ENCODE data around the gene CPHXL.
A peak's percentile ranks its signal among the peaks of the same experiment; 100 is the strongest.

CPHXL gene

GRCh38 chr16:75742424-75743047 lies 16.2 kb upstream of the CPHXL start:
- TF ChIP-seq, protein P1, sequence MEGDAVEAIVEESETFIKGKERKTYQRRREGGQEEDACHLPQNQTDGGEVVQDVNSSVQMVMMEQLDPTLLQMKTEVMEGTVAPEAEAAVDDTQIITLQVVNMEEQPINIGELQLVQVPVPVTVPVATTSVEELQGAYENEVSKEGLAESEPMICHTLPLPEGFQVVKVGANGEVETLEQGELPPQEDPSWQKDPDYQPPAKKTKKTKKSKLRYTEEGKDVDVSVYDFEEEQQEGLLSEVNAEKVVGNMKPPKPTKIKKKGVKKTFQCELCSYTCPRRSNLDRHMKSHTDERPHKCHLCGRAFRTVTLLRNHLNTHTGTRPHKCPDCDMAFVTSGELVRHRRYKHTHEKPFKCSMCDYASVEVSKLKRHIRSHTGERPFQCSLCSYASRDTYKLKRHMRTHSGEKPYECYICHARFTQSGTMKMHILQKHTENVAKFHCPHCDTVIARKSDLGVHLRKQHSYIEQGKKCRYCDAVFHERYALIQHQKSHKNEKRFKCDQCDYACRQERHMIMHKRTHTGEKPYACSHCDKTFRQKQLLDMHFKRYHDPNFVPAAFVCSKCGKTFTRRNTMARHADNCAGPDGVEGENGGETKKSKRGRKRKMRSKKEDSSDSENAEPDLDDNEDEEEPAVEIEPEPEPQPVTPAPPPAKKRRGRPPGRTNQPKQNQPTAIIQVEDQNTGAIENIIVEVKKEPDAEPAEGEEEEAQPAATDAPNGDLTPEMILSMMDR (IDR thresholded peaks at IDR 0.05; ENCODE audit: low read depth, low read length), result no peak
- no peak for DNase-seq (ENCODE audit: extremely low read depth, low read depth)

DNA sequence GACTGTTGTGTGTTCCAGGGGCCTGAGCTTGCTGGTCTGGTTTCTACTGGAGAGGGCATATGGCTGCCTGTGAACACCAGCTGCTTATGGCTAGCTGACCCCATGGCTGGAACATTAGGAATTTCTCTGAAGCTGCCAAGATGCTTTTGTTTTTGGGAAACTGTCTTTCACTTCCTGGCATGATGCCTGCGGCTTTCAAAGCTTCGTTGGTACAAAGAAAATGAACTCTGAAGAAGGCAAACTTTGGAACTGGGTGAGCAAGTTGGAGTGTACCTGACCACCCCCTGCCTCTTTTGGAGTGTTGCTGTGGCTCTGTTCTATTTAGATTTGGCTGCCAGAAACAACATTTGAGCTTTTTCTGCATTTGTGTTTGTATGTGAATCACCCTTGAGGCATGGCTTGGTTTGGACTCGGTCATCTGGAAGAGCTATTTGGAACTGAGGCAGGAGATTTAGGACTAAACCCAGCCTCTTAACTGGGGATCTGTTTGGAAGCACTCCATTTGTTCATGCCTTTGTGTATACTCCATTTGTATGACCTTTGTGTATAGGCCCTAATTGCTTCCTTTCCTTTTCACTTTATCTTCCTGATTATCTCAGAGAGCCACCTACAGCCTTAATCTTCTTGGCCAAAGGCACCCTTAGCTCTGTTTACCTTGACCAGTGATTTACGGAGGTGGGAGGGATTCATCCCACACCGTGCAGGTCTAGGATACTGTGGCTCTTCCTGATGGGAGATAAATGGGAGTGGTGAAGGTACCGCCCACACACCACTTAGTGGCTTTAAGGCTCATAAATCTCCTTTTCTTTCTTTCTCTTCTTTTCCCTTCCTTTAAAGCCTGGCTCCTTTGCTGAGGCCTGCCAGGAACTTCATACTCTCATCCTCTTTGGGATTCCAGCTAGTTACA lies 7.3 kb upstream of the CPHXL start:
- TF ChIP-seq, protein P1 (IDR thresholded peaks at IDR 0.05; ENCODE audit: low read depth, low read length), result no peak
- peak; percentile 63 for DNase-seq (ENCODE audit: extremely low read depth, low read depth)

DNA sequence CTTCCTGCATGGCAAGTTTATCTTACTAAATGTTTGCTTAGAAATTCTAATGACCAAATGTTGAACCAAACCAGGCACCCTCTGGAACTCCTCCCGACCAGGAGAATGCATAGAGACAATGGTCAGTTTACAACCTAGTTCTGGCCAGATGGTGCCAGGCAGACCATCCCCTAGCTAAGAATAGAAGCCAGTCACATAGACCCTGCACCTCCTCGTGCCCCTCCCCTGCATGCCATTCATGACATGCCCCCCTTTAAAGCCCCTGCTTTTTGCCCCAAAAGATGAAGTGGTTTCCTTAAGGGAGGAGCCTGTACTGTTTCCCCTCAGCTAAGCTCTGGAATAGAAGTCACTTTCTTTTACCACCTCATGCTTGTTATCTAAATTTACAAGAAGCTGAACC lies 6.6 kb upstream of the CPHXL start:
- no peak for DNase-seq (ENCODE audit: extremely low read depth, low read depth)
- TF ChIP-seq, protein P1 (IDR thresholded peaks at IDR 0.05; ENCODE audit: low read depth, low read length), result no peak

GRCh38 chr16:75727221-75727620 lies 931 bp upstream of the CPHXL start:
- no peak for DNase-seq (ENCODE audit: extremely low read depth, low read depth)
- TF ChIP-seq, protein P1 (IDR thresholded peaks at IDR 0.05; ENCODE audit: low read depth, low read length), result no peak

DNA sequence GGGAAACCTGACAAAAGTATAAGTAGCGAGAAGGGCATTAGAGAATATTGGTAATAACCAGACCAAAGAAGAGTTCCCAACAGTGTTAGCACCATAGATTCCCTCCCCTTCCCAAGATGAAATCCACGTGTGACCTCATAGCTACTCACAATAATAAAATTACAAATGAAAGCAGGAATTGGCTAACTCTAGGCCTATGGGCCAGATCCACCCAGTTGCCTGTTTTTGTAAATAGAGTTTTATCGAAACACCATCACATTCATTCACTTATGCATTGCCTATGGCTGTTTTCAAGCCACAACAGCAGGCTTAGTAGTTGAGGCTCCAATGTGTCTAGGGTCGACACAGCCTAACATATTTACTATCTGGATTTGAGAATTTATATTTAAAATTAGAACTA lies 7.8 kb downstream of the CPHXL start:
- TF ChIP-seq, protein P1 (IDR thresholded peaks at IDR 0.05; ENCODE audit: low read depth, low read length), result no peak
- DNase-seq (ENCODE audit: extremely low read depth, low read depth), result no peak

GRCh38 chr16:75714661-75715060 lies 11.6 kb downstream of the CPHXL start:
- TF ChIP-seq, protein P1 (IDR thresholded peaks at IDR 0.05; ENCODE audit: low read depth, low read length), result no peak

DNA sequence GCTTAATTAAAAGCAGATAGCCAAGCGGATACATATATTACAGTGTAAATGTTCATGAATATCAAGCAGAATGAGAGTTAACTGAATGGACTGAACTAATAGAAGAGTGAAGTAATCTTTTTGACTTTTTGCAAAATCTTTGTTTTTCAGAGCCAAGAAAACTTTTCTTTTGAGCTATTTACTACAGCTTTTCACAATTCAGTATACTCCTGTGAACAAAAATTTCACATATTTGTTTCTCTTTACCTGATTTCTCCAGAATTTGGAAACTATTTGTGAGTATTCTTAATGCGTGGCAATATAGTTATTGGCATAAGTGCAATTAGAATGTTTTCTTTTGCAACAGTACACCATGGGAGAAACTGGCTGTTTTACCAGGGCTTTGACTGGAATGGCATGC lies 15.9 kb downstream of the CPHXL start:
- TF ChIP-seq, protein P1 (IDR thresholded peaks at IDR 0.05; ENCODE audit: low read depth, low read length), result no peak
- DNase-seq (ENCODE audit: extremely low read depth, low read depth), result no peak

More at GRCh38 chr16:75714661-75715060, 11.6 kb downstream of the CPHXL start:
- DNase-seq (ENCODE audit: extremely low read depth, low read depth), result no peak
